ENCODE measurements around the gene NUP205.

DNA sequence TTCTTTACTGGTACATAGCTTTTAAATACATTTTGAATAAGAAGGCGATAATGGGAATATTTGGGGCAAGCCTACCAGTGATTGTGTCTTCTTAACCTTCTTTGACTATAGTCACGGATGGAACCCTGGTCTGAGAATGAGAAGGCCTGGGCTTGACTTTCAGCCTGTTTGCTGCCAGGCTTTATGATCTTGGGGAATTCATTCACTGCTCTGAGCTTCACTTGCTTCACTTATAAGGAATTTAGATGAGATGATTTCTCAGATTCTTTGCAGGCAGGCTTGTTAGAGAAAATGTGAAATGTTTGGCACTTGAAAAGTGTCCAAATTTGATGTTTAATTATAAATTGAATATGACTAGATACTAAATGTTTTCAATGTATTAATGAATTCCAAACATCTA lies 42.5 kb downstream of the NUP205 start:
- TF ChIP-seq, protein P1, sequence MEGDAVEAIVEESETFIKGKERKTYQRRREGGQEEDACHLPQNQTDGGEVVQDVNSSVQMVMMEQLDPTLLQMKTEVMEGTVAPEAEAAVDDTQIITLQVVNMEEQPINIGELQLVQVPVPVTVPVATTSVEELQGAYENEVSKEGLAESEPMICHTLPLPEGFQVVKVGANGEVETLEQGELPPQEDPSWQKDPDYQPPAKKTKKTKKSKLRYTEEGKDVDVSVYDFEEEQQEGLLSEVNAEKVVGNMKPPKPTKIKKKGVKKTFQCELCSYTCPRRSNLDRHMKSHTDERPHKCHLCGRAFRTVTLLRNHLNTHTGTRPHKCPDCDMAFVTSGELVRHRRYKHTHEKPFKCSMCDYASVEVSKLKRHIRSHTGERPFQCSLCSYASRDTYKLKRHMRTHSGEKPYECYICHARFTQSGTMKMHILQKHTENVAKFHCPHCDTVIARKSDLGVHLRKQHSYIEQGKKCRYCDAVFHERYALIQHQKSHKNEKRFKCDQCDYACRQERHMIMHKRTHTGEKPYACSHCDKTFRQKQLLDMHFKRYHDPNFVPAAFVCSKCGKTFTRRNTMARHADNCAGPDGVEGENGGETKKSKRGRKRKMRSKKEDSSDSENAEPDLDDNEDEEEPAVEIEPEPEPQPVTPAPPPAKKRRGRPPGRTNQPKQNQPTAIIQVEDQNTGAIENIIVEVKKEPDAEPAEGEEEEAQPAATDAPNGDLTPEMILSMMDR (IDR thresholded peaks at IDR 0.05), result no peak
- TF ChIP-seq EZH2 (IDR thresholded peaks at IDR 0.05; ENCODE audit: borderline replicate concordance, insufficient read depth, low read depth, low read length, poor library complexity, severe bottlenecking), result no peak
